GM23338 (cell line): Measurements from ENCODE around the gene SNAPIN. TPM values are rescaled to one million over a fixed set of nuclear protein-coding genes. Genes with fewer than 3 reads are reported as not detected.

Experiments
- ATAC-seq: fragments of 200-7000 bp; cut with Tn5 transposase; 3 replicates; pipeline ENCODE4 v1.9.1; 2020
- DNase-seq: peaks from one replicate; pipeline ENCODE4 v3.0.0-alpha.2; 2015; ENCODE audit warnings: low spot score
- H2AFZ ChIP-seq: fragments of 200-600 bp; sonication (generic); 2 replicates; pipeline ENCODE4 v1.8.0; 2016; ENCODE audit warnings: antibody characterized with exemption, mild to moderate bottlenecking, moderate library complexity
- H3F3A ChIP-seq: fragments of 200-600 bp; sonication (generic); replicated peaks from 2 replicates; pipeline ENCODE4 v1.8.0; 2017; ENCODE audit warnings: antibody characterized with exemption, mixed run types, low read depth
- H3K27ac ChIP-seq: fragments of 200-600 bp; sonication (generic); 2 replicates; pipeline ENCODE4 v1.6.1; 2016; ENCODE audit warnings: low read depth
- H3K27me3 ChIP-seq: fragments of 200-600 bp; sonication (generic); 2 replicates; pipeline ENCODE4 v1.8.0; 2016; ENCODE audit warnings: mild to moderate bottlenecking, mixed run types, moderate library complexity; ENCODE audit not compliant: insufficient read depth
- H3K36me3 ChIP-seq: fragments of 200-600 bp; sonication (generic); 2 replicates; pipeline ENCODE4 v1.8.0; 2016; ENCODE audit warnings: mild to moderate bottlenecking; ENCODE audit not compliant: insufficient read depth
- H3K4me1 ChIP-seq: fragments of 200-600 bp; sonication (generic); 2 replicates; pipeline ENCODE4 v1.8.0; 2016; ENCODE audit warnings: mild to moderate bottlenecking, moderate library complexity; ENCODE audit not compliant: insufficient read depth
- H3K4me2 ChIP-seq: fragments of 200-600 bp; sonication (generic); 2 replicates; pipeline ENCODE4 v1.7.1; 2017; ENCODE audit warnings: mixed run types
- H3K4me3 ChIP-seq: fragments of 200-600 bp; sonication (generic); 2 replicates; pipeline ENCODE4 v1.6.1; 2016; ENCODE audit warnings: mixed run types
- H3K79me2 ChIP-seq: fragments of 200-600 bp; sonication (generic); replicated peaks from 2 replicates; pipeline ENCODE4 v1.8.0; 2017; ENCODE audit warnings: mild to moderate bottlenecking; ENCODE audit not compliant: insufficient read depth
- H3K9me2 ChIP-seq: fragments of 200-600 bp; sonication (generic); 2 replicates; pipeline ENCODE4 v1.8.0; 2017; ENCODE audit not compliant: insufficient read depth
- H4K20me1 ChIP-seq: fragments of 200-600 bp; sonication (generic); replicated peaks from 2 replicates; pipeline ENCODE4 v1.8.0; 2017; ENCODE audit warnings: mild to moderate bottlenecking; ENCODE audit not compliant: insufficient read depth
- H3K27ac Mint-ChIP-seq: 2 replicates; pipeline ENCODE4 v1.8.0; 2020; ENCODE audit warnings: inconsistent platforms, mild to moderate bottlenecking, moderate library complexity, mixed read lengths
- H3K27me3 Mint-ChIP-seq: 3 replicates; pipeline ENCODE4 v1.8.0; 2022; ENCODE audit warnings: low read depth, mild to moderate bottlenecking, moderate library complexity, mixed read lengths, inconsistent platforms; ENCODE audit not compliant: insufficient read depth, poor library complexity
- H3K36me3 Mint-ChIP-seq: 3 replicates; pipeline ENCODE4 v1.8.0; 2021; ENCODE audit warnings: low read depth, mild to moderate bottlenecking, inconsistent platforms, moderate library complexity, mixed read lengths
- H3K4me1 Mint-ChIP-seq: 3 replicates; pipeline ENCODE4 v1.8.0; 2020; ENCODE audit warnings: mild to moderate bottlenecking, inconsistent platforms, mixed read lengths
- H3K4me3 Mint-ChIP-seq: 3 replicates; pipeline ENCODE4 v1.8.0; 2021; ENCODE audit warnings: moderate library complexity, mild to moderate bottlenecking, inconsistent platforms, mixed read lengths
- H3K9me3 Mint-ChIP-seq: 3 replicates; pipeline ENCODE4 v1.8.0; 2020; ENCODE audit warnings: moderate library complexity, mild to moderate bottlenecking, inconsistent platforms, mixed read lengths
- CREB1 ChIP-seq: fragments of 250-450 bp; sonication (Bioruptor Pico); IDR thresholded peaks from 2 replicates; pipeline ENCODE4 v1.5.0; 2020; ENCODE audit warnings: low read depth, mild to moderate bottlenecking, moderate library complexity
- CTCF ChIP-seq, 2 experiments: fragments of 200-600 bp in 1 of 2; sonication (generic) in 1 of 2; conservative IDR thresholded peaks; 2 replicates each; pipeline versions ENCODE4 v1.5.1 to v1.6.1; 2016 to 2017; ENCODE audit warnings: antibody characterized with exemption in 2 of 2, low read depth in 2 of 2, mild to moderate bottlenecking in 2 of 2, moderate library complexity in 1 of 2
- EZH2 ChIP-seq: fragments of 200-600 bp; sonication (generic); IDR thresholded peaks from one replicate; pipeline ENCODE4 v1.8.0; 2017; ENCODE audit warnings: antibody characterized with exemption, mild to moderate bottlenecking, low read depth; ENCODE audit not compliant: unreplicated experiment
- NANOG ChIP-seq: IDR thresholded peaks from 2 replicates; pipeline ENCODE4 v1.6.1; 2016; ENCODE audit warnings: antibody characterized with exemption, borderline replicate concordance
- ZNF114 ChIP-seq: fragments of 250-450 bp; sonication (Bioruptor Pico); IDR thresholded peaks from 2 replicates; pipeline ENCODE4 v1.5.0; 2020; ENCODE audit warnings: mild to moderate bottlenecking, moderate library complexity
- polyA plus RNA-seq: library from polyadenylated mRNA; unstranded; fragments of >200 nt; fragmentation: Nextera tagmentation; extraction: Ambion mirVana; gene quantifications from 2 replicates; pipeline ENCODE4 v1.2.1, GENCODE V29; 2016
- total RNA-seq: library from RNA; depleted of rRNA; stranded (reverse); fragments of >200 nt; shearing (Covaris generic); gene quantifications from 2 replicates; pipeline ENCODE4 v1.2.3, GENCODE V29; 2014
- TF ChIP-seq, protein P1 (sequence below): fragments of 250-450 bp; sonication (Bioruptor Pico); IDR thresholded peaks from 2 replicates; pipeline ENCODE4 v1.5.0; 2020; ENCODE audit warnings: mild to moderate bottlenecking, moderate library complexity
- TF ChIP-seq, protein P2 (sequence below): IDR thresholded peaks from 2 replicates; pipeline ENCODE4 v1.6.1; 2016; ENCODE audit warnings: antibody characterized with exemption

The SNAPIN gene
- total and polyA plus RNA-seq, 2 experiments from 2014 or later = 25.6 to 48.5 TPM

GRCh38 chr1:153614906-153615305 is 43.6 kb upstream of the SNAPIN start (continued):
- TF ChIP-seq, protein P1, sequence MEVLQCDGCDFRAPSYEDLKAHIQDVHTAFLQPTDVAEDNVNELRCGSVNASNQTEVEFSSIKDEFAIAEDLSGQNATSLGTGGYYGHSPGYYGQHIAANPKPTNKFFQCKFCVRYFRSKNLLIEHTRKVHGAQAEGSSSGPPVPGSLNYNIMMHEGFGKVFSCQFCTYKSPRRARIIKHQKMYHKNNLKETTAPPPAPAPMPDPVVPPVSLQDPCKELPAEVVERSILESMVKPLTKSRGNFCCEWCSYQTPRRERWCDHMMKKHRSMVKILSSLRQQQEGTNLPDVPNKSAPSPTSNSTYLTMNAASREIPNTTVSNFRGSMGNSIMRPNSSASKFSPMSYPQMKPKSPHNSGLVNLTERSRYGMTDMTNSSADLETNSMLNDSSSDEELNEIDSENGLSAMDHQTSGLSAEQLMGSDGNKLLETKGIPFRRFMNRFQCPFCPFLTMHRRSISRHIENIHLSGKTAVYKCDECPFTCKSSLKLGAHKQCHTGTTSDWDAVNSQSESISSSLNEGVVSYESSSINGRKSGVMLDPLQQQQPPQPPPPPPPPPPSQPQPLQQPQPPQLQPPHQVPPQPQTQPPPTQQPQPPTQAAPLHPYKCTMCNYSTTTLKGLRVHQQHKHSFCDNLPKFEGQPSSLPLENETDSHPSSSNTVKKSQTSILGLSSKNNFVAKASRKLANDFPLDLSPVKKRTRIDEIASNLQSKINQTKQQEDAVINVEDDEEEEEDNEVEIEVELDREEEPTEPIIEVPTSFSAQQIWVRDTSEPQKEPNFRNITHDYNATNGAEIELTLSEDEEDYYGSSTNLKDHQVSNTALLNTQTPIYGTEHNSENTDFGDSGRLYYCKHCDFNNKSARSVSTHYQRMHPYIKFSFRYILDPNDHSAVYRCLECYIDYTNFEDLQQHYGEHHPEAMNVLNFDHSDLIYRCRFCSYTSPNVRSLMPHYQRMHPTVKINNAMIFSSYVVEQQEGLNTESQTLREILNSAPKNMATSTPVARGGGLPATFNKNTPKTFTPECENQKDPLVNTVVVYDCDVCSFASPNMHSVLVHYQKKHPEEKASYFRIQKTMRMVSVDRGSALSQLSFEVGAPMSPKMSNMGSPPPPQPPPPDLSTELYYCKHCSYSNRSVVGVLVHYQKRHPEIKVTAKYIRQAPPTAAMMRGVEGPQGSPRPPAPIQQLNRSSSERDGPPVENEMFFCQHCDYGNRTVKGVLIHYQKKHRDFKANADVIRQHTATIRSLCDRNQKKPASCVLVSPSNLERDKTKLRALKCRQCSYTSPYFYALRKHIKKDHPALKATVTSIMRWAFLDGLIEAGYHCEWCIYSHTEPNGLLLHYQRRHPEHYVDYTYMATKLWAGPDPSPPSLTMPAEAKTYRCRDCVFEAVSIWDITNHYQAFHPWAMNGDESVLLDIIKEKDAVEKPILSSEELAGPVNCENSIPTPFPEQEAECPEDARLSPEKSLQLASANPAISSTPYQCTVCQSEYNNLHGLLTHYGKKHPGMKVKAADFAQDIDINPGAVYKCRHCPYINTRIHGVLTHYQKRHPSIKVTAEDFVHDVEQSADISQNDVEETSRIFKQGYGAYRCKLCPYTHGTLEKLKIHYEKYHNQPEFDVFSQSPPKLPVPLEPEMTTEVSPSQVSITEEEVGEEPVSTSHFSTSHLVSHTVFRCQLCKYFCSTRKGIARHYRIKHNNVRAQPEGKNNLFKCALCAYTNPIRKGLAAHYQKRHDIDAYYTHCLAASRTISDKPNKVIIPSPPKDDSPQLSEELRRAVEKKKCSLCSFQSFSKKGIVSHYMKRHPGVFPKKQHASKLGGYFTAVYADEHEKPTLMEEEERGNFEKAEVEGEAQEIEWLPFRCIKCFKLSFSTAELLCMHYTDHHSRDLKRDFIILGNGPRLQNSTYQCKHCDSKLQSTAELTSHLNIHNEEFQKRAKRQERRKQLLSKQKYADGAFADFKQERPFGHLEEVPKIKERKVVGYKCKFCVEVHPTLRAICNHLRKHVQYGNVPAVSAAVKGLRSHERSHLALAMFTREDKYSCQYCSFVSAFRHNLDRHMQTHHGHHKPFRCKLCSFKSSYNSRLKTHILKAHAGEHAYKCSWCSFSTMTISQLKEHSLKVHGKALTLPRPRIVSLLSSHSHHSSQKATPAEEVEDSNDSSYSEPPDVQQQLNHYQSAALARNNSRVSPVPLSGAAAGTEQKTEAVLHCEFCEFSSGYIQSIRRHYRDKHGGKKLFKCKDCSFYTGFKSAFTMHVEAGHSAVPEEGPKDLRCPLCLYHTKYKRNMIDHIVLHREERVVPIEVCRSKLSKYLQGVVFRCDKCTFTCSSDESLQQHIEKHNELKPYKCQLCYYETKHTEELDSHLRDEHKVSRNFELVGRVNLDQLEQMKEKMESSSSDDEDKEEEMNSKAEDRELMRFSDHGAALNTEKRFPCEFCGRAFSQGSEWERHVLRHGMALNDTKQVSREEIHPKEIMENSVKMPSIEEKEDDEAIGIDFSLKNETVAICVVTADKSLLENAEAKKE (CRISPR knock-in tag) = no peak
- TF ChIP-seq ZNF114 (CRISPR knock-in tag) (no peak), EZH2 (no peak), CREB1 (CRISPR knock-in tag) (no peak)

DNA sequence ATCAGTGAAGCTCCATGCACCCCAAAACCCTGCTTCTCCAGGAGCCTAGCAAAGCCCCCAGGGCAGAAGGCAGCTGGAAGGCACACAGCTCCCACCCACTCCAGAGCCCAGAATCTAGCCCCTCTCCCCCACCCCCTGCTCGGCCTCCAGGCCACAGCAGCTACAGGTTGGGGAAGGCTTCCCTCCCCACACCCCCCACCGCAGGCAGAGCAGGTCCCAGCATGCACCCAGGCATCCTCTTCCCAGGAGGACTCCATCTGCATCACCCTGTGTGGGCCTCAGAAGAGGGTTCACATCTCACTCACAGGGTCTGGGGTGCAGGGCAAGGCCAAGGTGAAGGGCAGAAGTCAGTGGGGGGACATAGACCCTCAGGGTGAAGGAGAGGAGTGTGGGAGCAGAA is 43.1 kb upstream of the SNAPIN start:
- H3K27me3 ChIP-seq = no peaks in the 10 kb centered on the region
- H3K4me3 ChIP-seq = no peak overlapping the region
- no peaks in the 10 kb centered on the region for H3K9me2 ChIP-seq
- TF ChIP-seq, protein P2, sequence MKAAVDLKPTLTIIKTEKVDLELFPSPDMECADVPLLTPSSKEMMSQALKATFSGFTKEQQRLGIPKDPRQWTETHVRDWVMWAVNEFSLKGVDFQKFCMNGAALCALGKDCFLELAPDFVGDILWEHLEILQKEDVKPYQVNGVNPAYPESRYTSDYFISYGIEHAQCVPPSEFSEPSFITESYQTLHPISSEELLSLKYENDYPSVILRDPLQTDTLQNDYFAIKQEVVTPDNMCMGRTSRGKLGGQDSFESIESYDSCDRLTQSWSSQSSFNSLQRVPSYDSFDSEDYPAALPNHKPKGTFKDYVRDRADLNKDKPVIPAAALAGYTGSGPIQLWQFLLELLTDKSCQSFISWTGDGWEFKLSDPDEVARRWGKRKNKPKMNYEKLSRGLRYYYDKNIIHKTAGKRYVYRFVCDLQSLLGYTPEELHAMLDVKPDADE = no peak
- TF ChIP-seq NANOG (no peak), CTCF (conservative IDR thresholded peaks at IDR 0.05; ENCODE audit: low read depth in 2 of 2) (no peak)
- TF ChIP-seq, protein P1 (CRISPR knock-in tag) = no peak
- H3K27ac ChIP-seq = no peak overlapping the region
- peaks cover 10% of the 10 kb centered on the region; the same call in 1 of the 2 replicates for H3K4me1 ChIP-seq
- ATAC-seq (no peak), DNase-seq (no peak)
- Mint-ChIP-seq H3K4me3 (no peak overlapping the region), H3K27ac (no peak overlapping the region), H3K9me3 (no peaks in the 10 kb centered on the region), H3K36me3 (peaks cover 11% of the 10 kb centered on the region), H3K4me1 (peaks cover 37% of the 10 kb centered on the region), H3K27me3 (peaks cover 14% of the 10 kb centered on the region)
- H3K36me3 ChIP-seq = no peaks in the 10 kb centered on the region
- no peaks in the 10 kb centered on the region for H3F3A ChIP-seq
- H2AFZ ChIP-seq = no peak overlapping the region
- no peaks in the 10 kb centered on the region for H3K79me2 ChIP-seq
- no peaks in the 10 kb centered on the region for H4K20me1 ChIP-seq
- no peak overlapping the region for H3K4me2 ChIP-seq
